C4-2B (cell line): ENCODE data around the gene ZFYVE1.
"Not testable (repeated sequence)": the region's sequence is repeated elsewhere in the genome, so short reads cannot be mapped to it uniquely, and the experiment has no call there.

Source experiments
- ZFX ChIP-seq: fragments of 450-650 bp; IDR thresholded peaks from 2 replicates; pipeline ENCODE4 v1.6.1; 2017
- TF ChIP-seq, protein P1 (sequence below): fragments of 450-650 bp; conservative IDR thresholded peaks from 2 replicates; pipeline ENCODE4 v1.5.1; 2017; ENCODE audit warnings: mild to moderate bottlenecking

- TF ChIP-seq, protein P1, sequence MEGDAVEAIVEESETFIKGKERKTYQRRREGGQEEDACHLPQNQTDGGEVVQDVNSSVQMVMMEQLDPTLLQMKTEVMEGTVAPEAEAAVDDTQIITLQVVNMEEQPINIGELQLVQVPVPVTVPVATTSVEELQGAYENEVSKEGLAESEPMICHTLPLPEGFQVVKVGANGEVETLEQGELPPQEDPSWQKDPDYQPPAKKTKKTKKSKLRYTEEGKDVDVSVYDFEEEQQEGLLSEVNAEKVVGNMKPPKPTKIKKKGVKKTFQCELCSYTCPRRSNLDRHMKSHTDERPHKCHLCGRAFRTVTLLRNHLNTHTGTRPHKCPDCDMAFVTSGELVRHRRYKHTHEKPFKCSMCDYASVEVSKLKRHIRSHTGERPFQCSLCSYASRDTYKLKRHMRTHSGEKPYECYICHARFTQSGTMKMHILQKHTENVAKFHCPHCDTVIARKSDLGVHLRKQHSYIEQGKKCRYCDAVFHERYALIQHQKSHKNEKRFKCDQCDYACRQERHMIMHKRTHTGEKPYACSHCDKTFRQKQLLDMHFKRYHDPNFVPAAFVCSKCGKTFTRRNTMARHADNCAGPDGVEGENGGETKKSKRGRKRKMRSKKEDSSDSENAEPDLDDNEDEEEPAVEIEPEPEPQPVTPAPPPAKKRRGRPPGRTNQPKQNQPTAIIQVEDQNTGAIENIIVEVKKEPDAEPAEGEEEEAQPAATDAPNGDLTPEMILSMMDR = not testable (repeated sequence)
- TF ChIP-seq ZFX = not testable (repeated sequence)
Observed at GRCh38 chr14:73036706-73037450, 10.0 kb upstream of the ZFYVE1 start.
